ENCODE data around the gene NEDD4L.
"Not testable (repeated sequence)": the region's sequence is repeated elsewhere in the genome, so short reads cannot be mapped to it uniquely, and the experiment has no call there.

Gene NEDD4L

DNA sequence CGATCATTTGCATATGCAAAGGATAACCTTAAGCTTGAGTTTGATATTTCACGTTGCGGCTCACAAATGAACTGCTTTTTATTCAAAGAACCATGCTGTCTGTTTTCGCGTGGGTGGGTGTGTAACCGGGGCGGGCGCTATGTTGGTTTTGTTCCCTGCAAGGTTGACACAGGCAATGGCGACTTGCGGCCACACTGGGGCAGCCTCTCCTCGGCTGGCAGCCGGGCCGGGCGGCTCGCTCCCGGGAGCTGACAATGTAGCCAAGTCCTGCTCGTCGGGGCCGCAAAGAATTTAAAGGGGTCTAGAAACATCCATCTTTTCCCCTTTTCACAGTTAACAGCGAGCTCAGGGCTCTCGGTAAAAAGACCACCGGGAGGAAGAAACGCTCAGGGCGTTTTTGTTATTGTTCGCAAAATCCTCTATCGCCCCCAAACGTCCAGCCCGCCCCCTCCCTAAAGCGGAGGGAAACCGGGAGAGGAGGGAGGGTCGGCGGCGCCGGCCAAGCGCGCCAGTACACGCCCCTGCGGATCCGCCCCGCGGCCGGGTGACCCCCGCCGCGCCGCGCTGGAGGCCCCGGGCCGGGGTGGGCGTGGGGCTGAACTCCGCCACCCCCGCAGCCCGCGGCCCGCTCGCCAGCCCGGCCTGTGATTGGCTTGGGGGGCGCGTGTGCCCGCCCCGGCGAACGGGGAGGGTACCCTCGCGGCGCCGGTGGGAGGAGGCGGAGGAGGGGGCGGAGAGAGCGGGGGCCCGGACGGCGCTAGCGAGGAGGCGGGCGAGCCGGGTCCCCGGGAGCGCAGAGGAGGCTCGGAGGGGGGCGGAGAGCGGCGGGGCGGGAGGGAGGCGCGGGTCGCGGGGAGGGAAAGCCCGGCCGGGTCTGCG, at the start of gene NEDD4L:
Gene NEDD4L, plus strand, starts transcription at position 736 of the 879 bp plus-strand sequence. CDS start 435 bp downstream, outside the sequence.
- DNase-seq (ENCODE audit: low spot score) = peak; percentile 94

DNA sequence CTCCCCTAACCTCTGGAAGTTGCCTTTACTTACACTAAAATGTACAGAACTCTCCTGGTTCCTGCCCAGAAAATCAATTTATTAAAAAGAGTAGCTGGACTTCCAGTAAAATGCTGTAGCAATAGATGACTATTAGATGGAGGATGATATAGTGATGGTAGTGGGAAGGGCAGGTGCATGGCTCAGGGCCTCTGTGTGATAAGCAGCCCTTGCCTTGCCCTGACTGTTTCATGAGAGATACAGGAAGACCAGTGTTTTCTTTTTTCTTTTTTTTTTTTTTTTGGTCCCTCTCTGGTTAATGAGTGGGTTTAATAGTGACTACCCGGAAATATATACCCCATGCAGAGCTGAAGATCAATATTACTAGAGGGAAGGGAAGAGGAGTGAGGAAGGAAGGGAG, 48.7 kb upstream of the NEDD4L start:
- no peak for DNase-seq (ENCODE audit: low spot score)

DNA sequence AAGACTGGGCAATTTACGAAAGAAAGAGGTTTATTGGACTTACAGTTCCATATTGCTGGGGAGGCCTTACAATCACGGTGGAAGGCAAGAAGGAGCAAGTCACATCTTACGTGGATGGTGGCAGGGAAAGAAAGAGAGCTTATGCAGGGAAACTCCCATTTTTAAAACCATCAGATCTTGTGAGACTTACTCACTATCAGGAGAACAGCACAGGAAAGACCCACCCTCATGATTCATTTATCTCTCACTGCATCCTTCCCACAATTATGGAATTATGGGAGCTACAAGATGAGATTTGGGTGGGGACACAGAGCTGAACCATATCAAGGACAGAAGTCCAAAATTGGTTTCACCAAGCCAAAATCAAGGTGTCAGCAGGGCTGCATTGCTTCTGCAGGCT, 47.1 kb upstream of the NEDD4L start:
- not testable (repeated sequence) for DNase-seq (ENCODE audit: low spot score)

DNA sequence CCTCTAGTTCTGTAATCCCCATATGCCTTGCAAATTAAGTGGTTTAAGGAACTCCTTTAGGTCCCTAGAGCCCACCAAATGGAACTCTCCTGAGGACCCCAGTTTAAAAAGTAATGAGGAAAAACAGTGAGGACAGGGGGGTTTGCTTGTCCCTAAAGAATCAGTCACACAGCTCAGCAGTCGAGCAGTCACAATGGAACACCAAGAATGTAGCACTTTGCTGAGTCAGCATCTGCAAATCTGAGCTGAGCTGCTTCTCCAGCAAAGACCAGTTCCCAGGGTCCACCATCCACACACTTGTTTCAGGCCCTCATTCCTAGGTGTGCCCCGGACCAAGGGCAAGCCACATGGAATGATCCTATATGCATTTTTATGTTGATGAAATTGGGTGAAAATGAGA, 46.2 kb upstream of the NEDD4L start:
- DNase-seq (ENCODE audit: low spot score) = no peak

DNA sequence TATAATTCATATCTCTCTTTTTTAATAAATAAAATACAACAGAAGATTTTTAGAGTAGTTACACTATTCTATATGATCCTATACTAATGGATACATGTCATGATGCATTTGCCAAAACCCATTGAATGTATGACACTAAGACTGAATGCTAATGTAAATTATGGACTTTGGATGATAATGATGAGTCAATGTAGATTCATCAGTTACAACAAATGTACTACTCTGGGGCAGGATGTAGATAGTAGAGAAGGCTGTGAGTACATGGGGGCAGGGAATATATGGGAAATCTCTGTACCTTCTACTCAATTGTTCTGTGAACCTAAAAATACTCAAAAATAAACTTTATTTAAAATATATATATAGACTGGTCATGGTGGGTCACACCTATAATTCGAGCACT, 45.6 kb upstream of the NEDD4L start:
- DNase-seq (ENCODE audit: low spot score) = no peak

DNA sequence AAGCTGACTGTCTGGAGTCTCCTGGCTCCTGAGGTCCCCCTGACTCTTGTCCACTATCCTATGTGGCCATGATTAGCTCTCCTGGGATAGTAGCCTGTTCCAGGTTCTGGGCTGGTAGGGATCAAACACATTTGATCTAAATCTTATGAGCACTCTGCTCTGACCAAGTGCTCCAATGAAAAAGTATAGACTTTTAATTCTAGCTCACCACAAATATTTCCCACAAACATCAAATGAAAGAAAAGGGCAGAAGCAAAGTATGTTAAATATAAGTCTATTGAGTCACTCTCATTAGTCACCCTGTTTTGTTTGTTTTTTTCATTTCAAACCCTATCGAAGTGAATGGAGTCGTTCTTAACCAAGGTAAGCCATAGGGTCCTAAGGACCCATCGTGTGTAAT, 39.7 kb upstream of the NEDD4L start:
- peak; percentile 44 for DNase-seq (ENCODE audit: low spot score)

DNA sequence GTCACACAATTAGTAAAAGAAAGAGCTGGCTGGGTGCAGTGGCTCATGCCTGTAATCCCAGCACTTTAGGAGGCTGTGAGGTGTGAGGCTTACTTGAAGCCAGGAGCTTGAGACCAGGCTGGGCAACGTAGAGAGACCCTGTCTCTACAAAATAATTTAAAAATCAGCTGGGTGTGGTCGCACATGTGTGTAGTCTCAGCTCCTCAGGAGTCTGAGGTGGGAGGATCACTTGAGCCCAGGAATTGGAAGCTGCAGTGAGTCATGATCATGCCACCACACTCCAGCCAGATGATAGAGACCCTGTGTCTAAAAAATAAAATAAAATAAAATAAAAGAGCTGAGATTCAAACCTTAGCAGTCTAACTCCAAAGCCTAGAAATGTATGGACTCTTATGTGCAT, 39.0 kb upstream of the NEDD4L start:
- DNase-seq (ENCODE audit: low spot score) = no peak

DNA sequence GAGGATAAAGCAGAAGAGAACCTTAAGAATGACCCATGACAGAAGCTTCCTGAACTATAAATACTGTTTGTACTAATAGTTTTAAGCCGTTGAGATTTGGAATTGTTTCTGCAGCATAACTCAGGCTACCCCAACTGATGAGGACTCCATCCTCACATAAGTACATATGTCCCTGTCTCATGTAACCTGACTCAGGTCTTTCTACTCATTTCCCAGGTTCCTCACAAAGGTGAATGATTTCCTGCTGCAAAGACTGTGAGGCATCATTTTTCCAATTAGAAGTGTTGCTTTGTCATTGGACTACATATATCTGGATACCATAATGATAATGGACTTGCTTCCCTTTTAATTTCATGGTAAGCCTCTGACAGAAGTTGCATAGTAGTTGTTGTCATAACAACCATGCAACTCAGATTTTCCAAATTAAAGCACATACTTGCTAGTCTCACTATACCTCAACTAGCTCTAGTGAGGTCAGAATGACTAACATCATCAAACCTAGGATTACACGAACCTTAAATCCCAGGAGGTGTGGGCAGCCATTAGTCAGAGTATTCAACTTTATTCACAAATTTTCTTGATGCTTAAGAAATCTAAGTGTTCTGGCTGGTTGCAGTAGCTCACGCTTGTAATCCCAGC, 38.0 kb upstream of the NEDD4L start:
- peak; percentile 53 for DNase-seq (ENCODE audit: low spot score)

DNA sequence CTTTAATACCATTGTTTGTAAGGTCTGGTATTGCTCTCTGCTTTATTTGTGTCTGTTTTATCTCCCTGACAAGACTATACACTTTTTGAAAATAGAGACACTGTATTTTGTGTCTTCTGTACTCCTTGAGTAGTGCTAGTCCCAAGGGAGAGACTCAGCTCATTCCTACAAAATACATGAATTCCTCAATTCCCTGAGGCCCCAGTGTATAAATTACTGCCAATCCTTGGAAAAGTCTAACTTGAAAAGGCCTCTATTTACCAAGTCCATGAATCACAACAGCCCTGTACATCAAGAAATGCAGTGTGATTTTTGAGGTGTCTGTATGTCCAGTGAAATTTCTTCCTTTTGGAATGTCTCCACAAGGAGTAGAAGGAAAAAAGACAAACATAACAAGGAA, 34.9 kb upstream of the NEDD4L start:
- DNase-seq (ENCODE audit: low spot score) = no peak

DNA sequence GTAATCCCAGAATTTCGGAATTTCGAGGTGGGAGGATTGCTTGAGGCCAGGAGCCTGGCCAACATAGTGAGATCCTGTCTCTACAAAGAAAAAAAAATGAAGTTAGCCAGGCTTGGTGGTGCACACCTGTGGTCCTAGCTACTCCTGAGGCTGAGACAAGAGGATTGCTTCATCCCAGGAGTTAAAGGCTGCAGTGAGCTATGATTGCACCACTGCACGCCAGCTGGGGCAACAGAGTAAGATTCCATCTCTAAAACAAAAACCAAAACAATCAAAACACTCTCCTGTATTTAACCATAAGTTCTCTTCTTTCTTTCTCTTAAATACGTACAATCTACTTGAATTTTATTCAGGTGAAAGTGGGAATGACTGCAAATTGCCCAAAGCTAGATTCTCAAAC, 33.8 kb upstream of the NEDD4L start:
- no peak for DNase-seq (ENCODE audit: low spot score)

DNA sequence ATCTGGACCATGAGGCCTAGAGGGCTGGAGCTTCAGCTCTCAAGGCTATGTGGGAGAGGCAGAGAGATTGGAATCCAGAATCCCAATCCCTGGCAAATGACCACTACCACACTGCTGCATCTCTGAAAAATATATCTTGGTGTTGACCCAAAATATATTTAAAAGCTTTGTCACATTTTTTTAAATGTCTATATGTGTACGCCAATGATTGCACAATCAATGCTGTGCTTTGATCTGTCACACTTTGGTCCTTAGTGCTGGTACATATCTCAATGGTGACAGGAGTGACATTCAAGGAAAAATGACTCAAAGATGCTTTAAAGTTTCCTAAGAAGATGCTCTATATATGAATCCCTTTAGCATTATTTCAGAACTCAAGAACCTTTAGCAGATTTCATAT, 31.7 kb upstream of the NEDD4L start:
- DNase-seq (ENCODE audit: low spot score) = no peak

DNA sequence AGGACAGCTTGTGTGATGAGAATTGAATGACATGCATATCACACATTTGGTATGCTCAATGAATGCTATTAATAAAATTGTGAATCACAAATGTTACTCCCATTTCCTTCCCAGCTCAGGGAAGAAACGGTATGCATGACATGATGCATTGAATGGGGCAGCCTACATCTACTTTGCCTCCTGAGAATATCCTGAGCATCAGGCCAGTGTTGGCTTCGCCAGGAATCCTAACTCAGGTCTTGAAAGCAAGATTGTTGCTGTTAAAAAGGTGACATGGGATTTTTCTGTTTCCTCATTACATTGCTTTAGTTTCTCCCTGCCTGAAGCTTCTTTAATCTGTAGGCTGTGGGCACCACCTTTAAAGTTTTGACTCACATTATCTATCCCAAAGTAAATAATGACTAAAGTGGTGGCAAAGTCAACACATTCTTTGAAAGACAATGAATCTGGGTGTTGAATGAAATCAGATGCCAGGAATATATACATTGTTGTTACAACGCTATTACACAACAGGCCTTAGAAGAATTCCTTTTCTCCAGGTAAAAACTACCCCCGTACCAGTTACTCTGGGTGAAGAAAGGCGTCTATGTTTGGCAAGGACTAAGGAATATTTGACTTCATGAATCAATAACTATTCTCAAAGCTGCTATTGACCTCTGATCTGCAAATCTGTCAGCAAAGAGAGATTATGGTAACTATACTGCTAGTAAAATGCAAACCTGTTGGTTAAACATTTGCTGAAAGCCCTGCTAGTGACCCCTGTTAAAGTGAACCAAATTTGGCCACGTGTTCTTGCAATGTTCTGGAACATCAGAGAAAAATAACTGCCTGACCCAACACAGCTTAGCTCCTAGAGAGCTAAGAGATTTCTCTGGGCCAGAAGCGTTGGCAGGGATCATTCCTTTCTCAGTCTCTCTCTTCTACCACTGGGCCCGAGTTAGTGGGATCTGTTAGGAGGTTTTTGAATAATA, 30.5 kb upstream of the NEDD4L start:
- DNase-seq (ENCODE audit: low spot score) = no peak

DNA sequence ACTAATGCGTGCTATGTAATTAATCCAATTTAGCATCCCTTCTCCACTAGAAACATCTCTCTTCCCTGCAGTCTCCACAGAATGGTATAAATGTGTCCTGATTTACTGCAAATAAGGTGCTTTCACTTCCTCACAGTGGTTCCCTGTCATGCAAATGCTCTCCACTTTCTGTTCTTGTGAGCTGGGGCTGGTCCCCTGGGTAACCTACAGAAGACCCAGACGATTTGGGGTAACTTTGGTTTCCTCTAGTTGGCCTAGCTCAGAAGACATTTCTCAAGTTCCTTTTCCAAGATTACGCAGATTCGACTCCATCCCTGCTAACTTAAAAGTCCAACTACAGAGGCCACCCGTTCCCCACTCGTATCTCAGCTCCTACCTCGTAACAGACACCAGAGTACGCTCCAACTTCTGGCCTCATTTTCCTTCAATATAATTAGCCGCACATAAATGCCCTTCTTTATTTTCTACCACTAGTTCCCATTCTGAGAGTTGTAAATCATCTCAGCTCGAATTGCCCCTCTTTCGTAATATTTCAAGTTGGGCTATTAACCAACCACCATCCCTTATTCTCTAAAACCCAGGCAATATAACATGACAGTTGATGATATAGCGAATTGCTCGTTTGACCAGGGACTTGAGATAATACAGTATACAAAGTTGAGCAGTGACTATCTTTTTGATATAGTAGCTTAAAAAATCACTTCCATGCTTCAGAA, 28.8 kb upstream of the NEDD4L start:
- no peak for DNase-seq (ENCODE audit: low spot score)

DNA sequence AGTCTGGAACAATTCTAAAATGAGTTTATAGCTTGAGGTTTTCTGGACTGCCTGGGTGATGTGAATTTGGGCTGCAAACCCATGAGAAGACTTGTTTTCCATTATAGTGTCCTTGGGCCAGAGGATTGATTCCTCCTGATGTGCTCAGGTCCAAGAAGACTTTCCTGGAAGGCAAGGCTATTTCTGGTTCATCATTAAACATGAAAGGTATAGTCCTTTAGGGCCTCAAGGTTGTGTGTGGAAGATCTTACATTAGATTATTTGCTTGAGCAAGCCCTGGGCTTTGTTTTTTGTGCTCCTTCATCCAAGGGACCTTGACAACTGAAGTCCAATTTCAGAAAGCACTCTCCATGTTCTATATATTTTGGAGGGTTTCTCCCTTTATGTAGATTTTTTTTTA, 26.8 kb upstream of the NEDD4L start:
- DNase-seq (ENCODE audit: low spot score) = no peak

DNA sequence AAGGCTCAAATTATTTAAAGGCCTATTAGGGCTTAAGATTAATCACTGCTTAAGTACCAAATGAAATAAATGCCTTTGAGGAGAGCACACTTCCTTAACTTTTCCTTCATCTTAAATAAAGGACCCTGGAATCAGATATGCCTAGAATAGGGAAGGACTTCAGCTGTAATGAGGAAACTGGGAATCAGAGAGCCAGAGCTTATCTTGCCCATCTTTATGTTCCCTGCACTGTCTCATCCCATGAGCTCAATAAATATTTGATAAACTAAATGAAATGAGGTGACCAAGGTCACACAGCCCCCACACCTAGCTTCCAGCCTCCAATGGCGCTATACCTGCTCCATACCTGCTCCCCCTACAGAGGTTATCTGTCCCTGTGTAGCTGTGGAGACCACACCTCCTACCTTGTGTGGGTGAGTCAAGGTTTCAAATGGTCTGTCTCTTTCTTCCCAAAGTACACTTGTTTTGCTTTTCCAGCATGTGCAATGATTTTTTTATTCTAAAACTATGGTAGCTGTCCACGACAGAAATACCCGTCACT, 23.4 kb upstream of the NEDD4L start:
- no peak for DNase-seq (ENCODE audit: low spot score)

DNA sequence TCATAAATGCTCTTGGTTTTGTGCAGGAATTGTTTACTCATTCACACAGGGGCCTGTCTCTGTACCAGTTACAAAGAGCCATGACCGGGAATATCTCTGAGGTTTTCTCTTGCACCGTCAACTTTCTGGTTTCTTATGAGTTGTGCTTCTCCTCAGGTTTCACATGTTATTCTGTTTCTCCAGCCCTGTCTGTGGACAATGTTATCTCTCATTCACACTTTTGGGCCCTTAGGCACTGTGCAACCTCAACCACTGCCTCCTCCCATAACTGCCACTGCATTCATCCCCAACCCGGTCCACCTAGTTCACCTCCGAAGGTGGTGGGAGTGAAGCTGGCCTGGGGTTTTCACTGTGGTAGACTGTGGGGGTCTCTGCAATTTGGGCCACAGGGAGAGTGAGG, 22.5 kb upstream of the NEDD4L start:
- no peak for DNase-seq (ENCODE audit: low spot score)

DNA sequence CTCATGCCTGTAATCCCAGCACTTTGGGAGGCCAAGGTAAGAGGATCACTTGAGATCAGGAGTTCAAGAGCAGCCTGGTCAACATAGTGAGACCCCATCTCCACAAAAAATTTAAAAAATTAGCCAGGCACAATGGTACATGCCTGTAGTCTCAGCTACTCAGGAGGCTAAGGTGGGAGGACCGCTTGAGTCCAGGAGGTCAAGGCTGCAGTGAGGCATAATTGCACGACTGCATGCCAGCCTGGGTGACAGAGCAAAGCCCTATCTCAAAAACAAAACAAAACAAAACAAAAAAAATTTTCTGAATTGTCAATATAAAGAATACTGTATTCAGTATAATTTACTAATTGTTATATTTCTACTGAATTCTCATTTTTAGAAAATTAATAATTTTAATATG, 20.9 kb upstream of the NEDD4L start:
- no peak for DNase-seq (ENCODE audit: low spot score)

DNA sequence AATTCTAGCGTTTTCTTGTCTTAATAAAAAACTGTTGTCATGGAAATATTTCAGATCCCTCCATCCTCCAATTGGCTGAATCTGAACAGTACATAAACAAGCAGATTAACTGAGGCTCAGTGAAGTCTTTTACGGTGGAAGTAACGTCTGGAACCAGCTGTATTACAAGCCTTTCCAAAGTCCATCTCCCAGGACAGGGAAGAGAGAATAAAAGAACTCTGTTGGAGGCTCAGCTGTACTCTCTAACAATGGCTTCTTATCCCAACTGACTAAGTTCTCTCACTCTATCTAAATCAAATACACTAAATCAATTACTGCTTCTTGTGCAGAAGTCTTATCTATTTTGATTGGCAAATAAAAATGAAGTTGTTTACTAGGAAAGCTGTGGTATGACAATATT, 19.9 kb upstream of the NEDD4L start:
- DNase-seq (ENCODE audit: low spot score) = no peak

DNA sequence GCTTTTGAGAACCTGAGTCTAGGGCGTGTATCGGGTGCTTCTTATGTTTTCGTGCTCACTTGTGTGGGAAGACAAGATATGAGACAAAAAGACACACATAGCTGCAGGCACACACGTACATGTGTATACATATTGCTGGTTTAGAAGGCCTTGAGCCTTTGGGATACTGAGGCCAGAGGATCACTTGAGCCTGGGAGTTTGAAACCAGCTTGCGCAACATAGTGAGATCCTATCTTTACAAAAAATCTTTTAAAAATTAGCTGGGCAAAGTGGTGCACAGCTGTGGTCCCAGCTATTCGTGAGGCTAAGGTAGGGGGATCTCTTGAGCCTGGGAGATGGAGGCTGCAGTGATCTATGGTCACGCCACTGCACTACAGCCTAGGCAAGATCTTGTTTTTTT, 18.8 kb upstream of the NEDD4L start:
- no peak for DNase-seq (ENCODE audit: low spot score)

DNA sequence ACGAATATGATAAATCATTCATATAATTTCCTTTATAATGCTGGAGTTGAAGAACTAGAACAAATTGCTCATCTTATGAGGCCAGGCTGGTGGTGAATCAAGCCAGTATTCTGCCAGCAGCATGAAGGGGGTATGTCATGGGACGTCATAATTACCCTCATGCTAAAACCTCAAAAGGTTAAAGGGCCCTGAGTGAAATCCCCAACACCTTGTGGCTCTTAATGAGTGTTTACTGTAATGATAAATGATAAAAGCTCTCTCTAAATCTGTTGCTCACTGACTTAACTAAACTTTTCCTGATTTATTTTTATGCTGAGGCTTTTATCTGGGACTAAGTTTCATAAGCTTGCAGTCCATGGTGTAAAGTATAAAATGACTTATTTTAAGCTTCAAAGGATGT, 18.3 kb upstream of the NEDD4L start:
- DNase-seq (ENCODE audit: low spot score) = no peak

DNA sequence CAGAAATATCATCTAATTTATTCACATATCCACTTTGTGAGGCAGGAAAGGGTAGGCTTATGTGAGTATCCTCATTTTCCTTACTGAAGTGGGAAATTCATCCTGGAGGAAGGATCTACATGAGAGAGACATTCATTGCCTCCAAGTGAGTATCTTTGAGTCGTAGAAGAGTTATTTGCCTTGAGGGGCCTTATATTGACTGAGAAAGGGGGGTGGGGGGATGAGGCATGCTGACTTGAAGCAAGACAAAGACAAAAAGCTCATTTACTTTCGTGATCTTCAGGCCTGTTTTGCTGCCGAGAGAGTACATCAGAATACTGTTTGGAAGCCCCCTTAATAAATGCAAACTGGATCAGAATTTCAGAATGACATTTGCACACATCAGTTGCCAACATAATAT, 17.6 kb upstream of the NEDD4L start:
- DNase-seq (ENCODE audit: low spot score) = no peak

DNA sequence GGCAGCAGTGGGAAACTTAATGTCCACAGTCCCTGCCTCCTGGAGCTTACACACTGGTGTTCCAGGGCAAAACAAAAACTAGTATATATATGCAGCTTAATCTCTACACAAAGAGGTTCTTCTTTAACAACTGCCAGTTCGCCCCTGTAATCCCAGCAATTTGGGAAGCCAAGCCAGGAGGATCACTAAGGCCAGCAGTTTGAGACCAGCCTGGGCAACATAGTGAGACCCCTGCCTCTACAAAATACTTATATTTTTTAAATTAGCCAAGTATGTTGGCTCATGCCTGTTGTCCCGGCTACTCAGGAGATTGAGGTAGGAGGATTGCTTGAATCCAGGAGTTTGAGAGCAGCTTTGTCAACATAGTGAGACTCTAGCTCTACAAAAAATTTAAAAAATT, 17.2 kb upstream of the NEDD4L start:
- no peak for DNase-seq (ENCODE audit: low spot score)

Measured in AG20443 (cell line).